Measurements from ENCODE around the gene STX18.
"Not testable (repeated sequence)": the region's sequence is repeated elsewhere in the genome, so short reads cannot be mapped to it uniquely, and the experiment has no call there.

The STX18 gene

DNA sequence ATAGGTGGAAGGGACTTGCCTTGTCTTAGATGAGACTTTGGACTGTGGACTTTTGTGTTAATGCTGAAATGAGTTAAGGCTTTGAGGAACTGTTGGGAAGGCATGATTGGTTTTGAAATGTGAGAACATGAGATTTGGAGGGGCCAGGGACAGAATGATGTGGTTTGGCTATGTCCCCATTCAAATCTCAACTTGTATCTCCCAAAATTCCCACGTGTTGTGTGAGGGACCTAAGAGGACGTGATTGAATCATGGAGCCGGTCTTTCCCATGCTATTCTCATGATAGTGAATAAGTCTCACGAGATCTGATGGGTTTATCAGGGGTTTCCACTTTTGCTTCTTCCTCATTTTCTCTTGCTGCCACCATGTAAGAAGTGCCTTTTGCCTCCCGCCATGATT lies 10.2 kb upstream of the STX18 start:
- not testable (repeated sequence) for DNase-seq

DNA sequence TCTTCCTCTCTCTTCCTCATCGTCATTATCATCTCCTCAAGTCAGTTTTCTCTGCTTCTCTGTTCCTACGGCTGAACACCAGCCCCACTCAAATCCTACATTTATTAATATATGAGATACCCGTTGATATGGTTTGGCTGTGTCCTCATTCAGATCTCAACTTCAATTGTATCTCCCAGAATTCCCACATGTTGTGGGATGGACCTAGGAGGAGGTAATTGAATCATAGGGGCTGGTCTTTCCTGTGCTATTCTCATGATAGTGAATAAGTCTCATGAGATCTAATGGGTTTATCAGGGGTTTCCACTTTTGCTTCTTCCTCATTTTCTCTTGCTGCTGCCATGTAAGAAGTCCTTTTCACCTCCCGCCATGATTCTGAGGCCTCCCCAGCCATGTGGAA lies 8.3 kb upstream of the STX18 start:
- DNase-seq, result not testable (repeated sequence)

DNA sequence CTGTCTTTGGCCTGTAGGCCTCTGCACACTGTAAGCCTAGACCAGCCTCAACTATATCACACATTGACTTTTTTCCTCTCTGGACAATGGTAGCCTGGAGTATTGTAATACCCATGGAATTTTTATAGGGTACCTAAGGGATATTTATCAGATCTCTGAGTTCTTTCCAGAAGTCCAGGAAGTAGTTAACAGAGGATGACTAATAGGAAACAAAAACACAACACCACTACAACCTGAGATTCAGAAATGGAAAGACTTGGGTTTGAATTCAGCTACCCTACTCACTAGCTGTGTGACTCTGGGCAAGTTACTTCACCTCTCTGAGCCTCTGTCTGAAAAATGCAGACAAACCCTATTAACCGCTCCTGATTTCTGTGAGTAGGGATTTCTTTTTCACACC lies 7.7 kb upstream of the STX18 start:
- no peak for DNase-seq

DNA sequence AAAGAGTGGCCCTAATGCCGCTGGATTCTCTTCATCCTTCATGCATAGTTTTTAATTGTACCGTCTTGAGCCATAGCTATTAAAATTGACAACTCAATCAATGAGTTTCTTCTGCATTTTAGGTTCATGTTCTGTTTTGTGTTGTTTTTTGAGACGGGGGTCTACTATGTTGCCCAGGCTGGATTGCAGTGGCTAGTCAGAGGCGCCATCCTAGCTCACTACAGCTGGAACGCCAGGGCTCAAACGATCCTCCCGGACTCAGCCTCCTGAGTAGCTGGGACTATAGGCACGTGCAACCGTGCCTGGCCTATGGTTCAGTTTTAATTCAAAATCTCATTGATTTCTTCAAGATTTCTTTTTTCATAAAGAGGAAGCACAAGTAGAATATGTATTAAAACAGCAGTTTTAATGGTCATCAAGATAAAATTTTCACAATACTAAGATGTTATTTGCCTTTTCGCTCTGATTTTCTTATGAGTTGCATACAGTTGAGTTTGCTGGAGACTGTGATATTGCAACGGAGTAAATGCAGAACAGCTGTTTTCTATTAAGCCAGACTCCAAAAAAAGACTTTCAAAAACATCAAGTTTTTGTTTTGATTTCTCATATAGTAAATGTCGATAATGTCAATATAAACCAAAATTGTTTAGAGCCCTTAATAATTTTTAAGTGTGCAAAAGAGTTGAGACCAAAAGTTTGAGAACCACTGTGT lies 1.1 kb upstream of the STX18 start:
- DNase-seq, result no peak

DNA sequence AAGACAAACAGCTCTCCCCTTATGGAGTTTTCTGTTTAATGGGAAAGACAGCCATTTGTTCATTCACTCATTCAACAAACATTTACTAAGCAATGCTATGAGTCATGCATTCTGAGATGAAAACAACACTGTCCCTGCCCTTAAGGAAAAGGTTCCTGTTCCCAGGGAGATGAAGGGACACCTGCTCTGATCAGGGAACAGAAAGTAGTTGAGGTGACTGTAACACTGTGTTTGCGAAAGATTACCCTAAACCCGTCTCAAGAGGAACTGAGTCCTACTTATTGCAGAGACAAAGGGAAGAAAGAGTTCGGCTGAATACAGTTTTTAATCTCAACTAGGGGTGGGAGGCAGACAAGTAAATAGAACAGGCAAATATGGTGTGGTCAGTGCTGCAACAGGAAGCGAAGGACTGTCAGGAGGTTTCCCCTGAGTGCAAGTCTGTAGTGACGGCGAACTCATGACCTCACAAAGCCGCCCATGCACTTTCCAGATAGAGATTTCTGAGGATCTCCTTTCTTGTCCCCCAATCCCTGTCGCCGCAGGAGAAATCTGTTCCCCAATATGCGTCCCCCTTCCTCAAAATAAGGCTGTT lies 712 bp downstream of the STX18 start:
- no peak for DNase-seq

DNA sequence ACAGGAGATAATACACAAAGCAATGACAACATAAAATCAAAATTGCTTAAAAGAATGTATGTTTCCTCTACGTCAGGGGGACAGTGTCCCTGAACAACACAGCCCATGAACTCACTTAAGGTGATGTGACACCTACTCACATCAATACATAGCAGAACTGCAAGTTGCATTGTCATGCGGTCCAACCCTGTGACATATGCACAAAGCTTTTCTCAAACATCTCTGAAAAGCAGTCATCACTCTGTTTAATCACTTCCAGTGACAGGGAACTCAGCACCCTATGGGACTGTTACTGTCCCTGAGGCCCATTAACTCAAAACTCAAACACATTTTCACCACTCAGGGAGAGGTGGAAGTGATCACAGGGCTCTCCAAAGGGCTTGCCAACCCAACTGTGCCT lies 2.4 kb downstream of the STX18 start:
- DNase-seq, result no peak

DNA sequence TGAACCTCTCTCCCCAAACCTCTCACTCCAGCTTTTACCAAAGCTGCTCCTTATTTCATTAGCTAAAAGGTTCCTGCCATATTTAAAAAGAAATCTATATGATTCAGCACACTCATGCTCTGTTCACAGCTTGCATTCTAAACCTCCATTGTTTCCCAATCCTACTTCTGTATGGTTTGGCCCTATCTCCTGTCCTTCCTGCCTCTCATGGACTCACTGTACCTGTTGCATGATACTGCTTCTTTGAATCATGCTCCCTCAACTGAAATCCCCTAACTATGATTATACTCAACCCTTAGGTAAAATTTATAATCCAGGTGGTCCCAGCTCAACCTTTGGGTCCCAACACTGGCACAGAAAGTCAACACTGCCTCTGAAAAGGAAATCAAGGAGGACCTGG lies 6.3 kb downstream of the STX18 start:
- DNase-seq, result no peak

DNA sequence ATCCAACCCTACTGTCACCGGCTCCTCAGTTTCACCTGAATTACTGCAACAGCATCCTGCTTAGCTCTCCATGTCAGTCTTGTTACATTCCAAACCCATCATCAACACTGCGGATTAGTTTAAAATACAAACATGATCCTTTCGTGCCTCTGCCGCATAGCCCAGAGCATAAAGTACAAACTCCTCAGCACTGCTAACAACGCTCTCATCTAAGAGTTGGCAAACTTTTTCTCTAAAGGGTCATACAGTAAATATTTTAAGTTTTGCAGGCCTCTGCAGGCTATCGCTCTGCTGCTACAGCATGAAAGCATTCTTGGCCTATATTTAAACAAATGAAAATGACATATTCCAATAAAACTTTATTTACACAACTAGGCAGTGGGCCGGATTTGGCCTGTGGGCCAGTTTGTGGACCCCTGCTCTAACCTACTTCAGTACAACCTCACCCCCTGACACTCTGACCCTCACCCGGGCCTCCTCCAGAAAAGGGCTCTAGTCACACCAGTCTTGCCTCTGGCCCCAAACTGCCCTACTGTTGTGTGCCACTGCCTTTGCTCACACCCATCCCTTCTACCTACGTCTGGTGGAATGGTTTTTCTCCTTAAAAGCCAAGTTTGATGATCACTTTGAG lies 7.2 kb downstream of the STX18 start:
- no peak for DNase-seq

DNA sequence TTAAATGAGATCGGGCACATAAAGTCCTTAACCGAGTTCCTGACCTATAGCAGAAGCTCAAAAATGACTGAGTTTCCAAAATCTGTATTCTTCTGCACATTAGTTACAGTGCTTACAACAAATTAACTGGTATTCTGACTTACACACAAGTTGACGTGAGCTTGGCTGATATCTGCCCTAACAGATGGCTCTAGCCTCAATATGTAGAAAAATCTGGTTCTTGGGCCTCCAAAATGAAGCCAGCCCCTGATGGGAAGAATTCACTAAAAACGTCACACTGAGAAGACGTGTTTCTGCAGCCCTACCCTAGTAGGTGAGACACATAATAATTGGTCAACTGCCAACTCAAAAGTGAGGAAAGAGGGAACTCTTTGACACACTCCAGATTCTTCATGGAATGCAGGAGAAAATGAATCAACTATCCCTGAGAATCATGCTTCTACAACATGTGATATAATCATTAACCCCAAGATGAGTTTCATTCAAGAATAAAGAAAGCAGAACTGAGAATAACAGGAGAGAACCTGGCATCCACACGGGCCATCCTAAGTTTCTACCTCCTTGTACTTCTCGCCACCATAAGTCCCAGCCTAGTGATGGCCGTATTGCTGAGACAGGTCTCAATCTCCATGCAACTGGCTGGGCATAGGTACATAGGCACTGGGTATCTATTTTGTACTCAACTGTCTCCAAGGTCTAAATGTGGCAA lies 8.2 kb downstream of the STX18 start:
- DNase-seq, result no peak

DNA sequence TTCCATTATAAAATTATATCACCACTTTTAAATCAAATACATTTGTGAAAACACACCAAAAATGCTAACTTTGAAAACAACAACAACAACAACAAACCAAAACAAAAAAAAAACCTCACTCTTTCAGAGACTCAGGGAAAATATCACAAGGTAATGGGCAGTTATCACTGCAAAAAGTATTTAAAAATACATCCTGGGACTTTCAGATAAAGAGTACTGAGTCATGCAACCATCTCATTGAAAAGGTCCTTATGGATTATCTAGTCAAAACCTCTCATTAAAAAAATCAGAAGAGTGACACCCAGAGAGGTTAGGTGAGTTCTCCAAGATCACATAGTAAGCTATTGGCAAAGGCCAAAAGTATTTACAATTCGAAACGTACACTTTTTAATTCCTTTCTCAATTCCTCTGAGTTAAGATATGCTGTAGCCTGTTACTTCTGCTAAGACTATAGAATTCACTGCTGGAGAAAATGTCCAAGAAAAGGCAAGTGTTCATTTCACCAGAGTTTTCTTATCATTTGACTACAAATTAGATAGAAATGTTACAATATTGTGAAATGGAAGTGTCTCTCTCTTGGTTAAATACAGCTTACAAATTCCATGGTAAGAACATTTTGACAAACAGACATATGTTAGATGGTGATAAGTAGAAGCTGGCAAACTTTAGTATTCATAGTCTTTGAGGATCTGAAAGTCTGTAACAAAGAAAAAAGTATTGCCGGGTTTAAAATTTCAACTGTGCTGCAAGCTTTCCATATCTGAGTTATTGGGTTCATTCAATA lies 9.3 kb downstream of the STX18 start:
- DNase-seq, result no peak

DNA sequence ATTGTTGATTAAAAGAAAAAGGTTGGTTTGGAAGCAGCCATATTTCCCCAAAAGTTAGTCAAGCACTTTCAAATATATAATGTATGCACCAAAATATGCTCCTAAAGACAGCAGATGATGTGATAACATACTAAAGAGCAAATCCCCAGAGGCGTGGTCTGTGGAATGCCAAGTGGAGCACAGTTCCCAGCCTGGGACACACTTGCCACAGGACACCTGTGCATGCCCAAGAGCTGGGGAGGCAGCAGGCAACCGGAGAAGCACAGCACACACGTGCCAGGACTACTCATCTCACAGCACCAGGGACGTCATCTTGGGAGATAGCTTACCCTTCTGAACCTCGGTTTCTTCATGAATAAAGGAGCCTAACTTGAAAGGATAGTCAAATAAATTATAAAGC lies 12.5 kb downstream of the STX18 start:
- DNase-seq, result no peak

DNA sequence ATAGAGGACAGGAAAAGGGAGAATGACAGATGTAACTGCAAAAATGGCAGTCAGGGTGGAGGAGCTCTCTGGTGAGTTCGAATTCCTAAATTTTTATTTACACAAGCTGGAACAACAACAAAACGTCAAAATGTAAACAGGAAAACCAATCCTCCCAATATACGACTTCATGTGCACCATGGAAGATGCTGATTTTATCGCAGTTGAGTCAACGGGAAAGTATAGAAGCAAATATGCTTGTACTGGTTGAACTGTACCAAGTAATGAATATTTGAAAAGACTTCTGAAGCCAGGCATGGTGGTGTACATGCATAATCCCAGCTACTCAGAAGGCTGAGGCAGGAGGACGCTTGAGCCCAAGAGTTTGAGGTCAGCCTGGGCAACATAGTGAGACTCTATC lies 15.4 kb downstream of the STX18 start:
- no peak for DNase-seq

DNA sequence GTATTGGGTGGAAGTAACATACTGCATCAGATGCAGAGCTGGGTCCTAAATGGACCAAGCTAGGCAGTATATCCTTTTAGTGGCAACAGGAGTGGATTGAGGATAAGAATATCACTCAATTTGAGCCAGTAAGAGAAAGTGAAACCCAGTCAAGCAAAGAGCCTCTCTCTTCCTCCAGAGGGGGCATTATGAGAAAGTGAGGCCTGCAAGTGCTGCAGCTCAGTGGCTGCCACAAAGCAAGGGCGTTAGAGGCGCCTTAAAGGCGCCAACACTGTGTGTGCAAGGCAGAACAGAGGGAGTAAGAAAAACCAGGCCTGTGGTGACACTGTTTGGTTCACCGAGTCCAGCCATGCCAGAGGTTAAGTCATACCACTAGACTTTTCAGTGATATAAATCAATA lies 17.5 kb downstream of the STX18 start:
- no peak for DNase-seq

DNA sequence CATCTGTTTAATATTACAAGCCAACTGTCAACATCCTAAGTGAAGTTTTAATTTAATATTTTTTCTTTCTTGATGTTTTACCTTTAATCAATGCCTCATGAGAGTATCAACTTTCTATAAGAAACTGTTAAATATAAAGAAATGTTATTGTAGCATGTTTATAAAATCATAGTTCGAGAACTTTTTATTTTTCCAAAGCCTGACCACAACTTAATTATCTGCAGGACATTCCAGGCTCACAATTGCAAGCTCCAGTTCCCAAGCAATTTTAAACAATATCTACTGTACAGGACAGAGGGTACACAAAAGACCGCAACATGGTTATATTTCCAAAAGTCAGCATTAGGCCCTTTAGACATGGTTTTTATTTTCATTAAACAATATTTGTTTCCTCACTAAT lies 20.1 kb downstream of the STX18 start:
- DNase-seq, result no peak

DNA sequence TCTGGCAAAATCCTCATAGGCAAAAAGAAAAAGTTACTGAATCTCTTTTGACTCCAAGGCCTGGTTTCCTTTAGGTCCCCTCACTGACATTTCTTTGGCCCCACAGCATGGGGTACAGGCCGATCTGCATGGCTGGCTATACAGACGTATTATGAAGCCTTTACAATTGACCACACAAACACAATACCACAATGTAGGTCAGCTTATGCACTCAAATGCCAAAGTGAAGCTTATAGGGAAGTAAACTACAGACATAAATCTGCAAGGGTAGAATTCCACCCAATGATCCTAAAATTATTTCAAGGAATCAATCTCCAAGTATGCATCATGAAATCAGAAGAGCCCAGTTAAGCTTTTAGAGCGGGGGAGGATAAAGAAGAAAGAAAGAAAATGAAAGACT lies 20.7 kb downstream of the STX18 start:
- DNase-seq, result no peak

DNA sequence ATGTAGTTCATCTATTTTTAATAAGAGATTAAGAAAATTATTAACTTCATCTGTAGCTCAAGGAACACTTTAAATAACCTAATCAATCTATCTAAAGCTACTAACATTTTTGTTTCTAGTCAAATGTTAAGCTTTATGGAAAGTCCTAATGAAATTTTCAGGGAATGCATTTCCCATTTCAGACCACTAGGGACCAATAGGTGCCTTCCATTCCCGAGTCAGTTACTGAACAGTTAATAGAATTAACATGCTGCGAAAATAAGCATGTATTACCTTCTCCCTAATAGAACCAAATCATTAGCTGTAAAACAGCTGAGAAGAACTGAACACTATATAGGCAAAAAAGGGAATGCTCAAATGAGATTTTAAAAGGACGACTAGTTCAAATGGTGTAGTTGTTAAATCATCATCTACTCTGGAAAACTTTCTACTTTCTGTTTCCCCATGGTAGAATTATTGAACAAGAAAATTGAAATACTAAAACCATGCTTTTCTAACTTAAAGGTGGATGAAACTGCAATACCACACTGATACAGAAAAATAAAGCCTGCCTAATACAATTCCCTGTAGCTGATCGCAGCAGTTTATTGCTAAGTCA lies 22.5 kb downstream of the STX18 start:
- no peak for DNase-seq

DNA sequence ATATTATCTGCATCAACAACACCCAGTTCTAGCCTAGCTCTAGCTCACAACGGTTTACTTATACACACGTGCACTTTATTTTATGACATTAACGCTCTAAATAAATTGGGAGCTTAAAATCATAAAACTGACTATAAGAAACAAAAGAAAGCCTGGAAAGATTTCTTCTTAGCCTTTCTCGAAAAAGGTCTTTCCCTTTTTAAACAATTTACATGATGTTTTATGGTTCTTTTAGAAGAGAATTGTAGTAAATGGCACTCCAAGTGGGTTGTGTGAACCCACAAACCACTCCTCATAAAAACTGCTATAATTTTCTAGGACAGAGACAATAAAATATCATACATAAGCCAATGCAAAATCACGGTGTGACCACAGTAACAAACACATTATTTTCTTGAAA lies 23.1 kb downstream of the STX18 start:
- no peak for DNase-seq

DNA sequence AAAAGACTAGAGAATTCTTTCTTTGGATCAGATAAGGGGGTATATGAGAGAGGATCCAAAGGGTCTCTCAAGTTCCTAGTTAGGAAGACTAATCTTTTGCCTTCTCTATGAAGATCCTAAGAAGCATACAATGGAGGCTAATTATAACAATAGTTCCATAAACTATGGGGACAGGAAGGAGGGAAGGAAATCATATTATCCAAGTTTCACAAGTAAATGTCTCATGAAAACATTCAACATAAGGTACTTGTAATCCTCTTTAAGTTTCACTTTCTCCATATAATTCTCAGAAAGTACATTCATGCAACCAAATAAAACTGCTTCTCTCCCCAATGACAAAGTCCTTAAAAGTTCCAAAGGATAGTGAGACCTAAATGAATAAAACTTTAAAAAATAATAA lies 27.1 kb downstream of the STX18 start:
- no peak for DNase-seq

DNA sequence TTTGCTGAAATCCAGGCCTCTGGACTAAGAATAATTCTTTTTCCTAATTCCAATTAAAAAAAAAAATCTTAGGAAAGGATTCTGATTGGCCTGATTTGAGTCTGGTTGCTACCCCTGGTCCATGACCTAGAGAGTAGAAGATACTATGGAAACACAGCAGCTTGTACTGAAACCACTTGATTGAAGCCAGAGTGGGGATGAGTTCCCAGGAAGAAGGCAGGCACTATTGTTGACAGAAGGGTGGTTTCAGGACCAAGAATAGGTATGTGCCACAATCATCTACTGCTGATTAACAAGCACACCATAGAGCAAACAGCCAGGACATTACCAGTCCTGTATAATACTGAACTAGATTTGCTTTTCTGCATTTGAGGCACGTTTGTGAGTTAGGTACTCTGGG lies 29.6 kb downstream of the STX18 start:
- no peak for DNase-seq

DNA sequence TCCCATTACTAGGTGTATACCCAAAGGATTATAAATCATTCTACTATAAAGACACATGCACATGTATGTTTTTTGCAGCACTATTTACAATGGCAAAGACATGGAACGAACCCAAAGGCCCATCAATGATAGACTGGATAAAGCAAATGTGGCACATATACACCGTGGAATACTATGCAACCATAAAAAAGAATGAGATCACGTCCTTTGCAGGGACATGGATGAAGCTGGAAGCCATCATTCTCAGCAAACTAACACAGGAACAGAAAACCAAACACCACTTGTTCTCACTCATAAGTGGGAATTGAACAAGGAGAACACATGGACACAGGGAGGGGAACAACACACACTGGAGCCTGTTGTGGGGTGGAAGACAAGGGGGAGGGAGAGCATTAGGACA lies 31.2 kb downstream of the STX18 start:
- DNase-seq, result not testable (repeated sequence)

DNA sequence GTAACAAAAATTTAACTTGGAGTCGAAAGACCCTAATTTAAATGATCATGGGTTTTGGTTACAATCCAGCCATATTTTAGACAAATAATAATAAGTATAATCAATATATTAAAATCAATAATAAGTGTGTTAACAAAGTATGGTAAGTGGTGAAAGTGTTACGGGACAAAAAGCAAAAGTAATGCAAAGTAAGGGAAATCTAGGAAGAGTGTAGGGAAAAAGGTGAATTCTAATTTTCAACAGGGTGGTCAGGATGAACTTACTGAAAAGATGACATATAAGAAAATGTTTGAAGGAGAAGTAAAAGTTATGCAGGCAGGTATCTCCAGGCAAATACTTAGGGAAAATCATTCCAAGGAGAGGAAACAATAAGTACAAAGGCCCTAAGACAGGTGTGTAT lies 32.3 kb downstream of the STX18 start:
- no peak for DNase-seq

DNA sequence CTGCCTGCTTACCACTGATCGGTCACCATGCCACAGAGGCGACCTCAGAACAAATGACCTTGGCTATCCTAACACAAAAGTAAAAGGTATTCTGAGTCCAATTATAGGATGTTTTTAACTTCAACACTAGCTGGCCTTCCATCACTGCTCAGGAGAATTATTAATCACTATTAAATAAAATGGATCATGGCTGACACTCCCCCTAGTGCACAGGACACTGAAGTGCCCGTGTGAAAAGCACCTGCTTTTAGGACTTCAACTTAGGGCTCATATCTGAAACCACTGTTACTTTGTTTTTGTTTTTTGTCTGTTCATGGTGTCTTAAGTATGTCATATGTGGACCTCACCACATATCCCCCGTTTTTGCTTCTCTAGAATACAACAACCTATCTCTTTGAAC lies 33.9 kb downstream of the STX18 start:
- DNase-seq, result no peak

DNA sequence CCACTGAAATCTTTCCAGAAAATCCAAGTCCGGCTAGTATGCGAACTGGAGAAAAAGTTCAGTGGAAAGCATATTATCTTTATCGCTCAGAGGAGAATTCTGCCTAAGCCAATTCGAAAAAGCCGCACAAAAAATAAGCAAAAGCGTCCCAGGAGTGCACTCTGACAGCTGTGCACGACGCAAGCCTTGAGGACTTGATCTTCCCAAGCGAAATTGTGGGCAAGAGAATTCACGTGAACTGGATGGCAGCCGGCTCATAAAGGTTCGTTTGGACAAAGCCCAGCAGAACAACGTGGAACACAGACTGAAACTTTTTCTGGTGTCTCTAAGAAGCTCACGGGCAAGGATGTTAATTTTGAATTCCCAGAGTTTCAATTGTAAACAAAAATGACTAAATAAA lies 34.4 kb downstream of the STX18 start:
- no peak for DNase-seq
